GM18868 (cell line): ENCODE data around the gene TMF1.

Source experiments
- ATAC-seq: cut with Tn5 transposase; IDR thresholded peaks from one replicate; pipeline ENCODE4 v1.9.1; 2021; ENCODE audit warnings: mild to moderate bottlenecking, moderate library complexity; ENCODE audit not compliant: unreplicated experiment

Gene TMF1

DNA sequence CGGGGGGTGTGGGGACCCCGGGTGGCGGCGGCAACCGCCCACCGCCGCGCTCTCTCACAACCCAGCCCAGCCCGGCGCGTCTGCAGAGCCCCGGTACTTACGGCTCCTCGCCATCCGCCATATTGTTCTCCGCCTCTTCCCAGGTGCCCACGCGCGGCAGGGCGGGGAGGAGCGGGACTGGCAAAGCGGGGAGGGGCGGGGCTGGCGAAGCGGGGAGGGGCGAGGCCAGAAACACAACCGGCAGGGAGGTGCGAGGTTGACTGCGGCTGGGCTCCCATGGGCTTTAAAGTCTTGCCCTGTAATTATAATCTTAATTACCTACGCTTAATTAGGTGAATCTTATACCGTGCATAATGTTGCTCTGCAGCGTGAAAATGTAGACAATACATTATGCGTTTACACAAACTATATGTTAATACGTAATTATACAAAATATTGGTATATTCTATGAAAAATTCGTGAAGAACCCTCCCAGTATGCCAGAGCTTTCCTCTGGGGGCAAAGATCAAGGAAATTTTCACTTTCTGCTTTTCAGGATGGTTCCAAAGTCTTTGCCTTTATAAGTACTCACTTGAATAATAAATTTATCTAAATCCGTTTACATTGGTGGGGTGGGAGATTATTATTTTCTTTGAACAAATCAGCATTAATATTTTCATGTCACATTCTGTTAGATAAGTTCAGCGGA is 28.2 kb upstream of the TMF1 start, which contains the start of gene UBA3:
UBA3 (minus strand) TSS at position 133 of the 688 bp plus-strand sequence; CDS start at position 121, 12 bp downstream.
- peak; percentile 45 for ATAC-seq

- peak; percentile 5 for ATAC-seq
These were observed 27.4 kb upstream of the TMF1 start for GRCh38 chr3:69079269-69080159.

DNA sequence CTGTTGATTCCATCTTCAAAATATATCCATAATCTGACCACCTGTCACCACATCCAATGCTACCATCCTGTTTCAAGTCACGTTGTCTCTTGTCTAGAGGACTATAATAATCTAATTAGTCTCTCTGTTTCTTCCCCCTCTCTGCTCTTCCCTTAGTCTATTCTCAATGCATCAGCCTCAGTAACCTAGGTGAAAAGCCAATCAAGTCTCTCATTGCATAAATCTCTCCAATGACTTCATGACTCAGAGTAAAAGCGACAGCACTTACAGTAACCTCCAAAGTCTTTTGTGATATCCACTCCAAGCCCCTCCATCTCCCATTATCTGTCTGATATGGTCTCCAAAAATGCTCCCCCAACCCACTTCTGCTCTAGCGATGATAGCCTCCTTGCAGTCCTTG is 20.8 kb upstream of the TMF1 start:
- ATAC-seq, result no peak

DNA sequence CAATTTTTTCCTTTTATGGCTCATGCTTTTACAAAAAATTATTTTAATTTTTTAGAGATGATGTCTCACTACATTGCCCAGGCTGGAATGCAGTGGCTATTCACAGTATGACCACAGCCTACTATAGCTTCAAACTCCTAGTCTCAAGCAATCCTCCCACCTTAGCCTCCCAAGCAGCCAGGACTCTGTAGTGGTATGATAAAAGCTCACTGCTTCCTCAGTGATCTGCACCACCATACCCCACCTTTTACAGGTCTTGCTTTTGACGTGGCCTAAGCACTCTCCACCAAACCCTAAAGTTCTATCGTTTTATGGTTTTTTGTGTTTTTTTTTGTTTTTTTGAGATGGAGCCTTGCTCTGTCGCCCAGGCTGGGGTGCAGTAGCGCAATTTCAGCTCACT is 14.0 kb upstream of the TMF1 start:
- no peak for ATAC-seq

- no peak for ATAC-seq
These were observed 13.3 kb upstream of the TMF1 start for GRCh38 chr3:69065318-69065964.

GRCh38 chr3:69063636-69064035 is 11.5 kb upstream of the TMF1 start:
- no peak for ATAC-seq

- no peak for ATAC-seq
These were observed 7.6 kb upstream of the TMF1 start for GRCh38 chr3:69059688-69060087.

DNA sequence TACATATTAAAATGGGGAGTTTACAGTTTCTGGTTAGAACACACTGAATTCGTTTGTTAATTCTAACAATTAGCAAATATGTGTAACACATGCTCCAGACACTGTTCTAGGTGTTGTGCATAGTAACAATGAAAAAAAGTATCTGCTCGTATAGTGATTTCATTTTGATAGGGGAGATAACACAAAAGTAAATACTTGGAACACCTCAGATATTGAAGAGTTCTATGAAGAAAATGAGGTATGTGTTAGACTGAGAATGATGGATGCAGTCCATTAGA is 6.8 kb upstream of the TMF1 start:
- no peak for ATAC-seq

GRCh38 chr3:69058180-69058946 is 6.2 kb upstream of the TMF1 start:
- peak; percentile 100 for ATAC-seq

DNA sequence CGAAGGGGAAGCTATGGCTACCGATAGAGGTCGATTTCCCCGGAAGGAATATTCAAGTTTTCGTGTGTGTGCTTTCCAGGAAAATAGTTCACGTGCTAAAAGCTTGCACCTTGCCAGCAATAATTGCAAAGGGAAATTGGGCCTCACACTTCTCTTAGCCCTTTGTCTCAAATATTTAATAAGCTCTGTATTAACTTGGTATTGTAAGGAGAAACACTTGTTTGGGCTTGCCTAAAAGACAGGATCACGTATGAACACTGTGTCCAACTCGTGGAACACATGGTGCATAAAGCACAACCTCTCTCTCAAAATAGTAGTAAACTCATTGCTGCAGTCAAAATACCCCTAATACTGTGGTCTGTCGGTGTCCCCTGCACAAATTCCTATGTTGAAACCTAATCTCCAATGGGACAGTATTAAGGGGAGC is 352 bp upstream of the TMF1 start:
- ATAC-seq, result peak; percentile 5

DNA sequence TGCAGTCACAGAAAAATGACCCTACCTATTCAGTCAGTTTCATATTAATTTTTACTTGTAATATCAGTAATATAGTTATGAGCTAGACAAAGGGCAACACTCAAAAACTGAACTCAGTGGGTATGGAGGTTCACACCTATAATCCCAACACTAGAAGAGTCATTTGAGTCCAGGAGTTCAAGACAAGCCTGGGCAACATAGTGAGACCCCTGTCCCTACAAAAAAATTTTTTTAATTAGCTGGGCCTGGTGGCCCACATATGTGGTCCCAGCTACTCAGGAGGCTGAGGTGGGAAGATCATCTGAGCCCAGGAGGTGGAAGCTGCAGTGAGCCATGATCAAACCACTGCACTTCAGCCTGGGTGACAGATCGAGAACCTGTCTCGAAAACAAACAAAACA is 3.1 kb downstream of the TMF1 start:
- ATAC-seq, result no peak

- no peak for ATAC-seq
These were observed 7.5 kb downstream of the TMF1 start for GRCh38 chr3:69044608-69045007.

- ATAC-seq, result no peak
These were observed 18.7 kb downstream of the TMF1 start for GRCh38 chr3:69033470-69033869.

- no peak for ATAC-seq
These were observed 19.4 kb downstream of the TMF1 start for GRCh38 chr3:69032737-69033136.

GRCh38 chr3:69032142-69032541 is 20.0 kb downstream of the TMF1 start:
- no peak for ATAC-seq

GRCh38 chr3:69031635-69032034 is 20.5 kb downstream of the TMF1 start:
- ATAC-seq, result no peak

GRCh38 chr3:69020857-69021256 is 31.3 kb downstream of the TMF1 start:
- ATAC-seq, result no peak

DNA sequence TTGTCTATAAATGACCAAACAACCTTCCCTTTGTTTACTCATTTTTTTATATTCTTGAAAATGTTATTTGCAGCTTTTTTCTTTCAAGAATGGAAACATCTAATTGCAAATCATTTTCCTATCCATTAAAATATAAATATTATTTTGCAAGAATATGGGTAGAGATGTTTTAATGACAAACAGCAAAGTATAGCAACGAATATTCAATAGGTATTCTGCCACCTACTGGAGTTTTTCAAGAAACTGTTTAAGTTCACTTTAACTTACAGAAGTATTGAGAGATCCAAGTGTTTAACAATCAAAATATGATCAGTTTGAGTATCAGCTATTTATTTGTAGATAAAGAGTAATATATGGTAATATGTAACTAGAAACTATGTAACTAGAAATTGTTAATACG is 31.7 kb downstream of the TMF1 start:
- no peak for ATAC-seq

DNA sequence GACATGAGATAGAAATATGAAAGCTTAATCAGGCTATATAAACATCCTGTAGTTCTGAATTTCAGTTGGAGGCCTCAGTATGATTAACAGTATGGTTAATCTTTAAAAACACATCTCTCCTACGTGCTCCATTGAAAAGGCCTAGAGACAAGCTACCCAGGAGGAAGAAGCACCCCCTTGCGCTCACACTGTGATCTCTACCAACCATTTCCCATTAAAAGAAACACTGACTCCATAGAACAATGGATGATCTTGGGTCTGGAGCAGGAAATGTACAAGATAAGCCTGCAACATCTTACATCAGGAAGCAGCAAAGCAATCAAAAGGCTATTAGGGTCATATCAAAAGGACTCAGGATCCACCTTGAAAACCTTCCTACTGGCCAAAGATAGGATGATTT is 35.2 kb downstream of the TMF1 start:
- no peak for ATAC-seq

- no peak for ATAC-seq
These were observed 36.0 kb downstream of the TMF1 start for GRCh38 chr3:69016102-69016501.

DNA sequence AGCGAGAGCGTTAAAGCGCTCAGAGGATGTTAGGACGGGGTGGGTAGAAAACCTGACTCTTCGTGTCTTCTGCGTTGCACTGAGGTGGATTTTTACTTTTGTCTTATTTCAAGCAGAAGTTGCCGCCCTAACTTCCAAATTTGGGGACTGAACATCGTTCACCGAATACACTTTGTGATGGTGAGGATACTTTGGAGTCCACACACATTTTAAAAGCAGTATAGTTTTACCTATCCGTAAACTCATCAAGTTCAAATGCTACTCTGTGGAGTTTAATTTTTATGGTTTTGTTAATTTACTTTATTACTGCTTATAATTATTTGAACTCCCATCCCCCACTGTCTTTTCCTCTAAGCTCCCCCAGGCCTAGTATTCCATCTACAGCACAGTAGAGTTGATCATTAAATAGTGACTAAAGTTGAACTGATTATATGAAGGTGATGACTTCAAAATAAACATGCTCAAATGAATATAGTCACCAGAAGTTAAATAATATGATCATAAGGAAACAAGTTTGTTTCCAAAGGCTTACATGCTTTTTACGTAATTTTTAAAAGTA is 38.0 kb downstream of the TMF1 start:
- ATAC-seq, result no peak
